NT2/D1 (cell line): ENCODE data around the gene NHS.

ENCODE experiments used
- SUZ12 ChIP-seq: IDR thresholded peaks from 2 replicates; pipeline ENCODE4 v1.6.1; 2011; ENCODE audit not compliant: insufficient read length, insufficient read depth; ENCODE audit errors: extremely low read depth
- YY1 ChIP-seq: IDR thresholded peaks from 2 replicates; pipeline ENCODE4 v1.6.1; 2011; ENCODE audit not compliant: insufficient read length, insufficient read depth

GRCh38 chrX:17413228-17413627 is 38.2 kb downstream of the NHS start:
- no peak for TF ChIP-seq SUZ12
- TF ChIP-seq YY1: no peak
